COR-L47 (cell line): ENCODE measurements around the gene CHIC2.
"Not testable (repeated sequence)": the region's sequence is repeated elsewhere in the genome, so short reads cannot be mapped to it uniquely, and the experiment has no call there.

Source experiments
- DNase-seq: peaks from one replicate; lab custom pipeline; 2025; lab: John Stamatoyannopoulos, UW

Gene CHIC2

GRCh38 chr4:54064317-54065111 lies at the start of gene CHIC2:
Gene CHIC2 (minus strand): TSS chr4:54064605. CDS start chr4:54064300, 305 bp downstream.
- peak; percentile 93 for DNase-seq

DNA sequence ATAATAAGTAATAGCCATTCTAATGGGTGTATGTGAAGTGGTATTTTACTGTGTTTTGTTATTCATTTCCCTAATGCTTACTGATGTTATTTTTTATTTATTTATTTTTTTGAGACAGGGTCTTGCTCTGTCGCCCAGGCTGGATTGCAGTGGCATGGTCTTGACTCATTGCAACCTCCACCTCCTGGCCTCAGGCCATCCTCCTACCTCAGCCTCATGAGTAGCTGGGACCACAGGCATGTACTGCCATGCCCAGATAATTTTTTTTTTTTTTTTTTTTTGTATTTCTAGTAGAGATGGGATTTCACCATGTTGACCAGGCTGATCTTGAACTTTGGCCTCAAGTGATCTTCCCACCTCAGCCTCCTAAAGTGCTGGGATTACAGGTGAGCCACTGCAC lies 48.8 kb upstream of the CHIC2 start:
- not testable (repeated sequence) for DNase-seq

DNA sequence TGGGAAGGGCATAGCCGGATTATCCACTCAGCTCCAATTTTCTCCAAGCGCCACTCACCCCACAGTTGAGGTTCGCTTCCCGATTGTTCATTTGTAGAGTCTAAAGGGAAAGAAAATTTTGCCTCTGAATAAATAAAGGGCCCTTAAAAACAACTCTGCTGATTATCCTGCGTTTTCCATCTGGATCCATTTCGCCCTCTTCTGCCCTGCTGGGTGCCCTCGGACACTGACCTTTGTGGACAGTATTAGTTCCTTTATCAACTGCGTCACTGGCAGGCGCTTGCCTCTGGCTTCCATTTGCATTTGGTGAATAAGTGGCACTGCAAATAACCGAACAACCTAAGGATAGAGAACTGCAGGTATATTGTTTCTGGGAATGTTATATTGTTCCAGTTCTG lies 45.6 kb upstream of the CHIC2 start:
- no peak for DNase-seq

DNA sequence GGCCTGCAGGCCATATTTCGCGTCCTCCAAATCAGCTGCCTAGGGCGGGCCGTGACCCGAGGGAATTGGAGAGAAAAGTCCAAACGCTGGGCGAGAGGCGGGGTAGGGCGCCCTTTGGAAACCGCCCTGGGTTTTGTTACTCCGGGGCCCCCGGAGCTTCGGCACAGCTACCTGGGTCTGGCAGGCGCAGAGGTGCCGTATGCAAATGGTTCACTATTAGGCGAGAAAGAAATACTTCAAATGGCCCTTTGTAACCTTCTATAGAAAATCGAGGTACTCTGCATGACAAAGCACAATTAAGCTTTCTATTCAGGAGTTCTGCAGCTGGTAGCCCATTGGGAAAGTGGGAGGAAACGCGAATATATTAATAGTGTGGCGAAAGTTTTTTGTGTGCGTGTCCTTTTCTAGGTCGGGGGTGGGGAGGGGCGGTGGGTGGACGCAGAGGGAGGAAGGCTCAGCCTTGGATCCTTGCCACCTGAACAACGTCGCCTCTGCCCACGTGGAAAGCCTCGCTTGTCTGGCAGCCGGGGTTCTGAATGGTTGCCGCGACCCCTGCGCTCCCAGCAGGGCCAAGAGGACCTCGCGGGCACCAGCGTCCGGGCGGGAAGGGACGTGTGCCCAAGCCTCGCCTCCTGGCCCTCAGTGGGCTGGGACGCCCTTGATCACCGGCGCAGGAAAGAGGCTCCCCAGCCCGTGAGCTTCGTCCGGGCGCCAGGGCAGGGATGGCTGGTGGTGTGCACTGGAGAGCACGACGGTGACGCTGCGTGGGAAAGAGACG lies 45.0 kb upstream of the CHIC2 start:
- no peak for DNase-seq

GRCh38 chr4:54107951-54108748 lies 43.7 kb upstream of the CHIC2 start:
- no peak for DNase-seq

- no peak for DNase-seq
These were observed 40.5 kb upstream of the CHIC2 start for GRCh38 chr4:54104907-54105306.

DNA sequence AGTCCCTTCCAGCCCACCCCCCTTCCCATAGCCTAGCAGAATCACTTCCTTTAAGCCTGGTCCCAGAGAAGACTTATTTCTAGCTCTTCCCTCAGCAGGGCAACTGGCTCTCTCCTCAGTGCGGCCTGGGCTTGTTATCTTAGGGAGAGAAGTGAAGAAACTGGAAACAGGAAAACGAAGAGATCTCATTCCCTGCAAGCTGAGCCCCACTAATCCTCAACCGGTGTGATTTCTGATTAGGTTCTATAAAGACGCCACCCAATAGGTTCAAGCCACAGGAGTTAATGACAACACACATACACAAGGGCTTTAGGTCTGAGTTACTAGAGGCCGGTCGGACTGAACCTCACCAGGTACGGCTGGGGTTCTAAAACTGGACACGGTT lies 38.8 kb upstream of the CHIC2 start:
- DNase-seq = no peak

- no peak for DNase-seq
These were observed 38.2 kb upstream of the CHIC2 start for GRCh38 chr4:54102531-54103106.

DNA sequence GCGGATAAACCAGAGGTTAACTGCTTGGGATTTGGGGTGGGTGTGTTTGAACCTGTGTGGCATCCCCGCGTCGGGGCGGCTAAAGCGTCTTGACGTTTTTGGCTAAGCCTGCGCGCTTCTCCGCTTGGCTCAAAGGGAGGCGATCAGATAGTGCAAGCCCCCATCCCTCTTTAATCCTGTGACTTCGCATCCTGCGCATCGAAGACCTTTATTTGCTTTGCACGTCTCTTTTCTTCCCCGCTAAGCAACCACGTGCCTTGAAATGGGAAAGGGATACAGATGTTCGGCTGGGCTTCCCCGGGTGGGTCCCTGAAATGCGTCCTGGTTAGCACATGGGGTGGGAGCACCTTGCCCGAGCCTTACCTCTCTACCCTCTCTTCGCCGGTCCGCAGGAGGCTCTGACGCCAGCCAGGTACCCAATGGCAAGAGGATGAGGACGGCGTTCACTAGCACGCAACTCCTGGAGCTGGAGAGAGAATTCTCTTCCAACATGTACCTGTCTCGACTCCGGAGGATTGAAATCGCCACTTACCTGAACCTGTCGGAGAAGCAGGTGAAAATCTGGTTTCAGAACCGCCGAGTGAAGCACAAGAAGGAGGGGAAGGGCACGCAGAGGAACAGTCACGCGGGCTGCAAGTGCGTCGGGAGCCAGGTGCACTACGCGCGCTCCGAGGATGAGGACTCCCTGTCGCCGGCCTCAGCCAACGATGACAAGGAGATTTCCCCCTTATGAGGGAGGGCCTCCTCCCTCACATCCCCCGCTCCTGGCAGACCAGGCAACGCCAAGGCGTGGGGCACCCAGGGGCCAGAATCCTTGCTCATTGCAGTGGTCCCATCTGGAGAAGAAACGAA lies 37.0 kb upstream of the CHIC2 start:
- DNase-seq = no peak

DNA sequence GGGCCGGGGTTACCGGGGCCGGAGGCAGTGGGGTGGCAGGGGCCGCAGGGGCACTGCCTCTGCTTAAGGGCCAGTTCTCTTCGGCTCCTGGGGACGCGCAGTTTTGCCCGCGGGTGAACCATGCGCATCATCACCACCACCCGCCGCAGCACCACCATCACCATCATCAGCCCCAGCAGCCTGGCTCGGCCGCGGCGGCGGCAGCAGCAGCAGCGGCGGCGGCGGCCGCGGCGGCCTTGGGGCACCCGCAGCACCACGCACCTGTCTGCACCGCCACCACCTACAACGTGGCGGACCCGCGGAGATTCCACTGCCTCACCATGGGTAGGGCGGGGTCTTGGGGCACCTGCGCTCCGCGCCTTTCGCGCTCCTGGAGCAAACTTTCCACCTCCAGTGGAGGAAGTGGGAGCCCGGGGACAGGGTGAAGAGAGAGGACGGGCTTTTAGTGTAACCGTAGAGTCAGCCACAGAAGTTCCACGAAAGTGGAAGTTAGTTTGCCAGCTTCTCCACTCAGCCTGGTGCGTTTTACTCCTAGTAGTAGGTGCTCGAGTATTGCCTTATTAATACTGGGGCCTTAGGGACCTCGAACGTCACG lies 36.3 kb upstream of the CHIC2 start:
- no peak for DNase-seq

GRCh38 chr4:54099748-54100574 lies 35.6 kb upstream of the CHIC2 start, which contains the start of gene GSX2:
Gene GSX2 (plus strand): TSS chr4:54100163. CDS start chr4:54100345, 182 bp downstream.
- DNase-seq = no peak

DNA sequence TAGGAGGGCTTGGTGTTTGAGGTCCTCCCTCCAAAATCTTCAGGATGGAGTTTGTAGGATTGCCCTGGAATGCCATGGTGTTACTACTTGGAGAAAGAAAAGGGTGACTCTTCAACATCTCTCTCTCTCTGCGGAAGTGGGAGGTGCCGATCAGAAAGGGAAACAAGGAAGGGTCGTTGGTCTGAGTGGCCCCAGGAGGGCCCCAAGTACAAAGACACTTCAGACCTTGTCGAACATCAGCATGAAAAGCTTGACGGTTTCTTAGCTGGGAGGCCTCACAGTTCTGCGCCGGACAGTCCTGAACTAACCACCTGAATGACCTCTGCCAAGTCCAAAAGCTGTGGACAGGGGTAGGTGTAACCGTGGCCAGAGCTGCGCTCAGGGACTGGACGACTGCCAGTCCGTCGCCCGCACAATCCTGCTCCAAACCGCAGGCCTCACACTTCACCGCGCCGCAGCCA lies 34.9 kb upstream of the CHIC2 start:
- no peak for DNase-seq

- no peak for DNase-seq
These were observed 34.0 kb upstream of the CHIC2 start for GRCh38 chr4:54098375-54098774.

DNA sequence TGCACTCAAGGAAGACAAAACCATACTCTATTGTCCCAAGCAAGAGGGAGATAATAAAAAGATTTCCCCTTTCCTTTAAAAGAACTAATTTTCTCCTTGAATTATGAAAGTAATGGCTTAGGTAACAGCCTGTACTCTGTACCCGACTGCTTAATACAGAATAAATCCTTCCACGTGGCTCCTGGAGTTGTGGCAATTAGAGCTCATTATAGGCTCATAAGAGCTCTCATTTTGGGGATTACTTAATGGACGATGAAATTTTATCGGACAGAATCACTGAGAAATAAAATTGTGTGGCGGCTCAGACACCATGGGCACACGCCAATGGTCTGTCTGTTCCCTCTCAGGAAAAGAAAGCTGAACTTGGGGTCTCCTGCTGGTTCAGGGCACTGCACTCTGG lies 32.7 kb upstream of the CHIC2 start:
- DNase-seq = no peak

DNA sequence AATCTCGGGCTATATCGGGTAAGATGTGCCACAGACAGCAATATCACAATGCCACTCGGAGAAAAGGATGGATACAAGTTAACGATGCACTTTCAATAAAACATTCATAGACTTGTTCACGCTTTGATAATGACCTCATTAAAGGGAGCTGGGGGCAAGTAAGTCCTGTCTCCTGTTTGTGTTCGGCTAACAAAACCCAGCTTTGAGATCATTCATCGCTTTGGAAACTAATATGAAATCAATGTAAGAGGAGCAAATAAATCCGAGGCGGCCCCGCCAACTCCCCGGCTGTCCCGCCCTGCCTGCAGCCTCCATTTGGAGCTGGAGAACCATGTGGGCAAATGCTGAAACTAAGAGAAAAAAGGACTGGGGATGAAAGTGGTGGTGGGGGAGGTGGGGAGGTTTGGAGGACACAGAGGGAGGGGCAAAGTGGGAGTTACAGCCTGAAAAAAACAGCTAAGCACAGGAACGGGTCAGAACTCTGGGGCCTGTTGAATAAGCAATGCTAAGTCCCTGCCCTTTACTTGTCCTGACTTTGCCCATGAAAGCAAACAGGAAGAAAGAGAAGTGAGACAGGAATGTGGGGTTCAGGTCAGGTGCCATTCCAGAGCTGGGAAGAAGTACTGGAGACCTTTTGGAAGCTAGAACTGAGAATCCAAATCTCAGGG lies 32.0 kb upstream of the CHIC2 start:
- no peak for DNase-seq

- no peak for DNase-seq
These were observed 30.9 kb upstream of the CHIC2 start for GRCh38 chr4:54095110-54095825.

GRCh38 chr4:54094451-54094850 lies 30.0 kb upstream of the CHIC2 start:
- DNase-seq = no peak
